Measurements from ENCODE around the gene FANCF.

Gene FANCF

GRCh38 chr11:22624742-22625447 is 728 bp downstream of the FANCF start:
- DNase-seq = no peak

GRCh38 chr11:22617868-22618267 is 7.8 kb downstream of the FANCF start:
- DNase-seq = no peak

- DNase-seq = no peak
These were observed 21.7 kb downstream of the FANCF start for GRCh38 chr11:22603933-22604332.

DNA sequence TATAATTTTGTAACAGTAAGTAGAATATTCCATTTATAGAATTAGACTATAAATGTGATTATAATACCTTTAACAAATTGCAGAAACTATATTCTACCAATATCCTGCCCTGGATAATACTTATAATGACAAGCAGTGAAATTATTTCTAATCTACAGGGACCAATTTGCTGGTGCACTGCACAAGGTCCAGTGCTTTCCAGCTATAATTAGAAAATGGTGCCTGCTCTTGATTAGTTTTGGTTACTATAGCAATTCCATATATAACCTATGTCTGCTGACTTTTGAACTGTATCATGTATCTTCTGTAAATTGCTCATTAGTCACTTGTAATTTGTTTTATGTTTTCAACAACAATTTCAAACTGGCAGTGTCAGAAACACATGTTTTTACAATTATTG is 23.1 kb downstream of the FANCF start:
- no peak for DNase-seq

DNA sequence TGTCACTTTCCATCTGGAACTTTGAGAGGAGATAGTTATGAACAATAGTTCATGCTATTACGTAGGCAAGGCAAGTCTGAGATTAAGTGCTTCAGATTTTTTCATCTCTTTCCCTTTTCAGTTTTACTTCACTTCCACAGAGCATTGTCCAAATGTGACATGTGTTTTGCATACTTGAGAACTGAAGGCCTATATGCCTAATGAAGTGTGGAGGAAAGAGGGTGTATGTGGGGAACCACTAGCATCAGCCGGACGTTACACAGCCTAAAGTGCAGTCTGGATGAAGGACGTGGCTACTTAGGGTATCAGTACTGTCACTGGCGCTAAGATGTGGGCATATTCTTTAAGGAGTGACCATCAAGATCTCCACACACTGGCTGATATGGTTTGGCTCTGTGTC is 26.2 kb downstream of the FANCF start:
- no peak for DNase-seq

DNA sequence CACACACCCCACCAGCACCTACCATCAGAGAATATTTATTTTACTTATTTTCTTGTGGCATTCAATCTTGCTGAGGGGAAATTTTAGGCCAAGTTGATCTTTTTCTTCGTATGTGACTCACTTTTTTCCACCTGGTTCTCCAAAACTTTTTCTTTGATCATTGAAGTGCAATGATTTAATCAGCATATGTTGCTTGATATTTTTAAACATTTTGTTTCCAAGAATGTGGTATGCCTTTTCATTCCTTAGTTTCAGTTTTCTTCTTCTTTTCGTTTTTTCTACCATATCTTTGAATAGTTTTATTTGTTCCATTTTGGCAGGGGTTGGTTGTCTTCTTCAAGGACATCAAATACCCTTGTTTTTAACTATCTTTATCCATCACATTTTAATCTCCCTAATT is 28.6 kb downstream of the FANCF start:
- DNase-seq = no peak

GRCh38 chr11:22584976-22585375 is 40.6 kb downstream of the FANCF start:
- no peak for DNase-seq

GRCh38 chr11:22583963-22584492 is 41.6 kb downstream of the FANCF start:
- DNase-seq = no peak

DNA sequence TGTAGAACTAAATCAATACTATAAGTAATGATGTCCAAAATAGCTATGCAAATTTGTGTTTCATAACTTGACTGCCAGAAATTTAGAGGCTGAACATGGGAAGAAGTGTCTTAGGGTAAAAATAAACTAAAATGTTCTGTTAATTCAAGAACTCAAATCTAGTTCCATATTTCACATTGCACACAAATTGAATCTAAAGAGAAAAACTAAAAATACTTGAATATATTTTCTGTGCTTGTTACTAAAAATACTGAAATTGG is 43.5 kb downstream of the FANCF start:
- DNase-seq = no peak

DNA sequence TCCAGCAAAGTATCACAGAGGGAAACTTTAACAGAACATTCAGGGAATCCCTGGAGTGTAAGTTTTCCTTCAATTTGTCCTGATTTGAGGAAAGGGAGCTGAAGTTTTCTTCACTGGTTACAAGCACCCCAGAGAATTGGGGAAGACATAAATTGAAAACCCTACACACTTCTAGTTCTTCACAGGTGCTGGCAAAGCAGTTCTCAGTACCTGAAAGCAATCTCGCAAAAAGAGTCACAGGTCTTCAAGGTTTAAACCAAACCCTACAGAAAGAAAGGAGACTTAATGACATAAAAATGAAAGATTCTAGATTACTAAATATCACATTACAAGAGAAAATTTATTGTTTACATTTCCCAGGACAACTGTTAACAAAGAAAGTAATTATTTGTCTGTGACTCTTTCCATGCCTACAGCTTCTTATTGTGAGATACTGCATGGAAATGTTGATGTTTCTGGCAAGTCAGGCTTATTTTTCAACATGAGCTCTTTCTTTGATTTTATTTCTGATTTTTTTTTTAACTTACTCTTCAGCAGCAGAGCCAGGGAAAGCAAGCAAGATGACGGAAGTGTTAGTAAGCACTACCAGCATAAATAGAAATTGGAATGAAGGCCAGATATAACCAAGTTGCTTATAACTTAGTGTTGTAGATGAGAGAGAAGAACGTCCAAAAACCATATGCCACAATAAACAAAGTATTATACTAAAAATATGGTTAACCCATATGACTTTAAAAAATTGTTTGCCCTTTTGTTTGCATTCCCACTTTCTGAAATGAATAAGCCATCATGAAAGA is 44.1 kb downstream of the FANCF start:
- DNase-seq = no peak

DNA sequence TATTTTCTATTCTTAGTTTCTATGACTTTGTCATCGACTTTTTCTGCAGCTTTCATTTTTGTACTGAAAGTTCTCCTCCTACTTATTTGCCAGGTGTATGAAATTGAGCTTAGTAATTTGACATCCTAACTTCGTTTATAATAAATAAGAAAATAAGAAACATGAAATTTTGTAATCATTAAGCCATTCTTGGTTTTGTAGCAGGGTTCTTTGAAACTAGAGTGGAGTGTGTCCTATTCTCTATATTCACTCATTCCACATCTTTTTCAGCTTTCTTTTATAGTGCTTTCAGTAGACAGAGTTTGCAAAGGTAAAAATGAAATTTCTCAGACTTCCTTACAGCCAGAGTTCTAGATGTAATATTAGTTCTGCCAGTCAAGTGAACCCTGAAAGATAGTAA is 47.8 kb downstream of the FANCF start:
- DNase-seq = no peak
